ENCODE data around the gene WWC2.

GRCh38 chr4:183323295-183323694, 224.2 kb downstream of the WWC2 start:
- TF ChIP-seq EZH2phosphoT487 (IDR thresholded peaks at IDR 0.05; ENCODE audit: borderline replicate concordance, low read depth, low read length), result no peak
- no peak for TF ChIP-seq CTCF (conservative IDR thresholded peaks at IDR 0.05; ENCODE audit: low read length)
